ENCODE data around the gene CABLES2.

CABLES2 gene

GRCh38 chr20:62405981-62406513 lies 1.0 kb downstream of the CABLES2 start:
- Histone ChIP-seq H3K4me1 (peaks cover 93% of the 10 kb centered on the region), H3K27me3 (no peaks in the 10 kb centered on the region), H3K4me2 (peak overlapping the region; percentile 97), H3K9me3 (no peaks in the 10 kb centered on the region), H3K27ac (peak overlapping the region; percentile 93), H3K9ac (peak overlapping the region; percentile 97), H3K4me3 (peak overlapping the region; percentile 94), H3K36me3 (peaks cover 28% of the 10 kb centered on the region), H4K20me1 (peaks cover 32% of the 10 kb centered on the region)
- no peak for TF ChIP-seq Cebpa-rat (IDR thresholded peaks at IDR 0.05)

GRCh38 chr20:62405108-62405980 lies 1.7 kb downstream of the CABLES2 start:
- Histone ChIP-seq H3K36me3 (peaks cover 28% of the 10 kb centered on the region), H3K27ac (peak overlapping the region; percentile 18; the same call in 1 of the 2 replicates), H3K4me2 (peak overlapping the region; percentile 97), H3K9ac (peak overlapping the region; percentile 97; the same call in 1 of the 2 replicates), H3K4me3 (peak overlapping the region; percentile 94), H3K27me3 (no peaks in the 10 kb centered on the region), H4K20me1 (peaks cover 39% of the 10 kb centered on the region), H3K4me1 (peaks cover 93% of the 10 kb centered on the region), H3K9me3 (no peaks in the 10 kb centered on the region)
- no peak for TF ChIP-seq Cebpa-rat (IDR thresholded peaks at IDR 0.05)

GRCh38 chr20:62404761-62405107 lies 2.4 kb downstream of the CABLES2 start:
- Histone ChIP-seq H3K27me3 (no peaks in the 10 kb centered on the region), H3K4me3 (no peak overlapping the region), H4K20me1 (peaks cover 46% of the 10 kb centered on the region), H3K4me1 (peaks cover 93% of the 10 kb centered on the region), H3K9ac (0 out of 2 replicates have a peak overlapping the region, but pooled peaks have one; percentile 97), H3K36me3 (peaks cover 28% of the 10 kb centered on the region), H3K27ac (no peak overlapping the region), H3K4me2 (peak overlapping the region; percentile 97; the same call in 1 of the 2 replicates), H3K9me3 (no peaks in the 10 kb centered on the region)
- no peak for TF ChIP-seq Cebpa-rat (IDR thresholded peaks at IDR 0.05)

GRCh38 chr20:62404112-62404665 lies 2.9 kb downstream of the CABLES2 start:
- no peak for TF ChIP-seq Cebpa-rat (IDR thresholded peaks at IDR 0.05)
- Histone ChIP-seq H3K9me3 (no peaks in the 10 kb centered on the region), H3K27ac (no peak overlapping the region), H4K20me1 (peaks cover 48% of the 10 kb centered on the region), H3K4me1 (peaks cover 90% of the 10 kb centered on the region), H3K4me3 (no peak overlapping the region), H3K36me3 (peaks cover 28% of the 10 kb centered on the region), H3K27me3 (no peaks in the 10 kb centered on the region), H3K4me2 (peak overlapping the region; percentile 97; the same call in 1 of the 2 replicates), H3K9ac (peak overlapping the region; percentile 35)

GRCh38 chr20:62403331-62403730 lies 3.8 kb downstream of the CABLES2 start:
- Histone ChIP-seq H3K4me1 (peaks cover 82% of the 10 kb centered on the region), H4K20me1 (peaks cover 53% of the 10 kb centered on the region), H3K9ac (peak overlapping the region; percentile 35; the same call in 1 of the 2 replicates), H3K4me3 (no peak overlapping the region), H3K27me3 (no peaks in the 10 kb centered on the region), H3K27ac (peak overlapping the region; percentile 22; the same call in 1 of the 2 replicates), H3K36me3 (peaks cover 33% of the 10 kb centered on the region), H3K9me3 (peaks cover 4% of the 10 kb centered on the region; the same call in 1 of the 2 replicates), H3K4me2 (peak overlapping the region; percentile 80)
- no peak for TF ChIP-seq Cebpa-rat (IDR thresholded peaks at IDR 0.05)

- TF ChIP-seq Cebpa-rat (IDR thresholded peaks at IDR 0.05), result no peak
- Histone ChIP-seq H3K4me3 (no peak overlapping the region), H3K4me1 (peaks cover 74% of the 10 kb centered on the region), H4K20me1 (peaks cover 54% of the 10 kb centered on the region), H3K27me3 (no peaks in the 10 kb centered on the region), H3K9me3 (peaks cover 5% of the 10 kb centered on the region; the same call in 1 of the 2 replicates), H3K36me3 (peaks cover 38% of the 10 kb centered on the region), H3K9ac (peak overlapping the region; percentile 69), H3K27ac (peak overlapping the region; percentile 81), H3K4me2 (peak overlapping the region; percentile 80)
Measured at GRCh38 chr20:62402456-62403150, 4.5 kb downstream of the CABLES2 start.

GRCh38 chr20:62401331-62401779 lies 5.7 kb downstream of the CABLES2 start:
- Histone ChIP-seq H4K20me1 (peaks cover 62% of the 10 kb centered on the region), H3K9ac (0 out of 2 replicates have a peak overlapping the region, but pooled peaks have one; percentile 10), H3K4me1 (peaks cover 80% of the 10 kb centered on the region), H3K4me3 (no peak overlapping the region), H3K27me3 (no peaks in the 10 kb centered on the region), H3K27ac (peak overlapping the region; percentile 48), H3K4me2 (peak overlapping the region; percentile 80), H3K9me3 (peaks cover 5% of the 10 kb centered on the region; the same call in 1 of the 2 replicates), H3K36me3 (peaks cover 50% of the 10 kb centered on the region)
- no peak for TF ChIP-seq Cebpa-rat (IDR thresholded peaks at IDR 0.05)

GRCh38 chr20:62400541-62400940 lies 6.5 kb downstream of the CABLES2 start:
- no peak overlapping the region; the same call in 1 of the 2 replicates for H3K27ac ChIP-seq
- no peaks in the 10 kb centered on the region for H3K27me3 ChIP-seq
- H3K4me1 ChIP-seq, result peaks cover 75% of the 10 kb centered on the region
- H3K9ac ChIP-seq, result peak overlapping the region; percentile 40; the same call in 1 of the 2 replicates
- peaks cover 5% of the 10 kb centered on the region; the same call in 1 of the 2 replicates for H3K9me3 ChIP-seq
- no peak overlapping the region for H3K4me3 ChIP-seq
- H3K4me2 ChIP-seq, result peak overlapping the region; percentile 80
- H3K36me3 ChIP-seq, result peaks cover 58% of the 10 kb centered on the region
- TF ChIP-seq Cebpa-rat (IDR thresholded peaks at IDR 0.05), result no peak
- H4K20me1 ChIP-seq, result peaks cover 62% of the 10 kb centered on the region

- H4K20me1 ChIP-seq, result peaks cover 62% of the 10 kb centered on the region
Measured at GRCh38 chr20:62400021-62400420, 7.1 kb downstream of the CABLES2 start.

More at GRCh38 chr20:62400021-62400420, 7.1 kb downstream of the CABLES2 start:
- no peak overlapping the region for H3K27ac ChIP-seq
- no peaks in the 10 kb centered on the region for H3K27me3 ChIP-seq
- peaks cover 69% of the 10 kb centered on the region for H3K4me1 ChIP-seq
- TF ChIP-seq Cebpa-rat (IDR thresholded peaks at IDR 0.05), result no peak
- peaks cover 61% of the 10 kb centered on the region for H3K36me3 ChIP-seq
- peaks cover 5% of the 10 kb centered on the region; the same call in 1 of the 2 replicates for H3K9me3 ChIP-seq
- H3K9ac ChIP-seq, result no peak overlapping the region
- peak overlapping the region; percentile 80 for H3K4me2 ChIP-seq
- no peak overlapping the region for H3K4me3 ChIP-seq
